ENCODE results near the gene TBC1D32.
"Not testable (repeated sequence)": the region's sequence is repeated elsewhere in the genome, so short reads cannot be mapped to it uniquely, and the experiment has no call there.

The TBC1D32 gene

DNA sequence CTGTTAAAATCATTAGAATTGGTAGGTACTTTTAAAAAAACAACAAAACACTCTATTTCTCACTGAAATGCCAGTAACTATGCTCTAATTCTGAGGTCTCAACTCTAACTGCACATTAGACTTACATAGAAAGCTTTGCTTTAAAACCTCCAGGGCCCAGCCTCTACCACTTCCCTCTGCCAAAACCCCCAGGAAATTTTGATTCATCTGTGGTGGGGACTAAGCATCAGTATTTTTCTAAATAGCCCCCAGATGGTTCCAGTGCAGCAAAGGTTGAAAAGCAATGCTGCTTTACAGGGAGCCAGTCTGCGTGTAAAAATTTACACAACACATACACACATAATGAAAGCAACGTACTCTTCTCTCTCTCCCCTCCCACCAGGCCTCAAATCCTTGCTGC lies 3.8 kb downstream of the TBC1D32 start:
- DNase-seq, result no peak

- DNase-seq, result no peak
Measured at GRCh38 chr6:121321282-121321681, 13.0 kb downstream of the TBC1D32 start.

- DNase-seq, result no peak
Measured at GRCh38 chr6:121319603-121320002, 14.7 kb downstream of the TBC1D32 start.

DNA sequence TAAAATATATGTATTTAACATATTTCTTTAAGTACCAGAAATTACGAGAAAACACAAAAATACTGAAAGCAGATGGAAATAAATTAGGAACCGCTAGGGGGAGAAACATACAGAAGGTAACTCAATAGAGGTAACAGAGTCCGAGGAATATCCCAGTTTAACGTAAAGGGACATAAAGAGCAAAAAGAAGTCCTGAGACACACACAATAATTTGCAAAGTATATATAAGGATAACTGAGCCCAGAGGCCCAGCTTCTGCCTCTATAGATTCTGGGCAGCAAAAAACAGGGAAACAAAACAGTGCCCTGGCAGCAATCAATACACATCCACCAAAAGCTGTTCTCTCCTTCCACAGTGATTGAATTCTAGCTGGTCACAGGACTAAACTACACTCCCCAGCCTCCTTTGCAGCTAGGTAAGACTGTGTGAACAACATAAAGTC lies 15.1 kb downstream of the TBC1D32 start:
- DNase-seq, result no peak

DNA sequence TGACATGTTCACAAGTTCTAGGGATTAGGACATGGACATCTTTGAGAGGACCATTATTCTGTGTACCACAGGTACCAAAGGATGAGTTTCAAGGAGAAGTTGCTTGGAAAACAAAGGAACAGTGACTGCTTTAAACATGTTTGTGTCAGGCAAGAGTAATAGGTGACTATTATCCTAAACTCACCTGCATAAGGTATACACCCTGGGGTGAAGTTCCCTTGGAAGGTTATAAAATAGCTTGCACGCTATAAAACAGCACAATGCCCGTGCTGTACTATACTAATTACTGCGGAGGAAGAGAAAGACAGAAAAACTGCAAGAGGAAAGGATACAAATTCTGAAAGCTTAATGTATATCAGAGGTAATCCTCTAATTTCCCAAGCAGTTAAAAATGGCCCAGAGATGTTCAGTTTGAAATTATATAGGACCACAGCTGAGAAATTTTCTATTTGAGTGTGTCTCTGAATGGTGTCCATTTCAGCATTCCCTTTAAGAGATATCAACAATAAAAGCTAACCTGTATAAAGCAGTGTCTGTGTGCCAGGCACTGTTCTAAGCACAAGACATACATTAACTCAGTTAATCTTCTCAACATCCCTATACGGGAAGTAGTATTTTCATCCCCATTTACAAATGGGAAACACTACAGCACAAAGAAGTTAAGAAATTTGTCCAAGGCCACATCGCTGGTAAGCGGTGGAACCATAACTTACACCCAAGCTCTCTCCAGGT lies 19.7 kb downstream of the TBC1D32 start:
- no peak for DNase-seq

- DNase-seq, result not testable (repeated sequence)
Measured at GRCh38 chr6:121311814-121312213, 22.5 kb downstream of the TBC1D32 start.

DNA sequence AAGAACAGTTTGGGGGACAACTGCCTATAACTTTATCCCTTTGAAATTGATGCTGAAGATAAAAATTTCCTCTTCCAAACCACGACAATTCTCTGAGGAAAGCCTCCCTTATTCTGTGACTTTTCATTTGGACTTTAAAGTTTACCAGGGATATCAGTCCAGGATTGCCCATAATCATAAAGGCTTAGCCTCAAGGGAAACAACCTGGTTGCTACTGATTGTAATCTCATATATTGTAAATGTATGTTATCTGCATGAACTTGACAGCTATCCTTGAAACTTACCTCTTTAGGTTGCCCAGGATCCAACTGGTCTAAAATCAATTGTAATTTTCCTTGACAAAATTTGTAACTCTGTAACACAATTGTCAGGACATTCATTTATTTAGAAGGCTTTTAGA lies 23.8 kb downstream of the TBC1D32 start:
- DNase-seq, result no peak

DNA sequence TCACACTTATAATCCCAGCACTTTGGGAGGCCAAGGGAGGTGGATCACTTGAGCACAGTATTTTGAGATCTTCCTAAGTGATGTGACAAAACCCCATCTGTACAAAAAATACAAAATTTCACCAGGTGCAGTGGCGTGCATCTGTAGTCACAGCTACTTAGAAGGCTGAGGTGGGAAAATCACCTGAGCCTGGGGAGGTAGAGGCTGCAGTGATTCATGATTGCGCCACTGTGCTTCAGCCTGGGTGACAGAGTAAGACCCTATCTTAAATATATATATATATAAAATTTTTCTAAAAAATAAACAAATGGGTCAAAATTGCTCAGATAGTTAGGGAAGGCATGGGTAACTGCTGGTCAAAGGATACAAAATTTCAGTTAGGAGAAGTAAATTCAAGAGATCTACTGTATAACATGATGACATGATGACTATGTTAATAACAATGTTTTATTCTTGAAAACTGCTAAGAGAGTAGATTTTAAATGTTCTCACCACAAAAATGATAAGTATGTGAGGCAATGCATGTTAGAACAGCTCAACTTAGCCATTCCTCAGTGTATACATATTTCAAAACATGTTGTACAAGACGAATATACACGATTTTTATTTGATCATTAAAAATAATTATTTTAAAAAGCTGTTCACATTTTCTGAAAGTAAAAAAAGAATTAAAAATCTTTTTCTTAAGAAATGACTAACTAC lies 24.4 kb downstream of the TBC1D32 start:
- DNase-seq, result no peak

- DNase-seq, result no peak
Measured at GRCh38 chr6:121305957-121306607, 28.2 kb downstream of the TBC1D32 start.

DNA sequence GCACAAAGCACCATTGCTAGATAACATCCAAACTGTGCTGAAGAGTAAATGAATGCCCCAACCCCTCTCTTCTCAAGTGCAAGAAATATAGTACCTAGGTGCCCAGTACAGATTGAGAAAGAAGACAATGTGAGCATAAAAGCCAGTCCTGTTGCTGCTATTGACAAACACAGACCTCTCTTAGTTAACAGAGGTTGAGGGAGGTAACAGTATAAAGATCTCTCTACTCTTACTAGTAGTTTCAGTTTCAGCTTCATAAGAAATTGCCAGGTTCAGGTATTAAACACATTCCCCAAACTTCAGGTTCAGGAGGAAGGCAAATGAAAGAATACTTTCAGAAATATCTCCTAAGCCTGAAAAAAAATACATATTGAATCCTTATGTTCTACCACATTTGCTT lies 31.4 kb downstream of the TBC1D32 start:
- DNase-seq, result no peak

GRCh38 chr6:121301156-121301555 lies 33.1 kb downstream of the TBC1D32 start:
- DNase-seq, result not testable (repeated sequence)

GRCh38 chr6:121297694-121298093 lies 36.6 kb downstream of the TBC1D32 start:
- no peak for DNase-seq

DNA sequence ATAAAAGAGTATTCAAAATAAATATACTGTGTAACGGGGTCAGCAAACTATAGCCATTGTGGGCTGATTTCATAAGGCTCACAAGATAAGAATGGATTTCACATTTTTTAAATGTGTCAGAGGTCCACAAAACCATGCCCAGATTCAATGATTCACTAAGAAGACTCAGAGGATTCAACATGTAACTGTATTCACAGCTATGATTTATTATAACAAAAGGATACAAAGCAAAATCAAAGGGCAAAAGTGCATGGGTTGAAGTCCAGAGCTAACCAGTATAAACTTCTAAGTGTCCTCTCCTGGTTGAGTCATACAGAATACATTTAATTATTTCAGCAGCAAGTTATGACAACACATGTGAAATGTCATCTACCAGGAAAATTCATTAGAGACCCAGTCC lies 49.2 kb downstream of the TBC1D32 start:
- no peak for DNase-seq

DNA sequence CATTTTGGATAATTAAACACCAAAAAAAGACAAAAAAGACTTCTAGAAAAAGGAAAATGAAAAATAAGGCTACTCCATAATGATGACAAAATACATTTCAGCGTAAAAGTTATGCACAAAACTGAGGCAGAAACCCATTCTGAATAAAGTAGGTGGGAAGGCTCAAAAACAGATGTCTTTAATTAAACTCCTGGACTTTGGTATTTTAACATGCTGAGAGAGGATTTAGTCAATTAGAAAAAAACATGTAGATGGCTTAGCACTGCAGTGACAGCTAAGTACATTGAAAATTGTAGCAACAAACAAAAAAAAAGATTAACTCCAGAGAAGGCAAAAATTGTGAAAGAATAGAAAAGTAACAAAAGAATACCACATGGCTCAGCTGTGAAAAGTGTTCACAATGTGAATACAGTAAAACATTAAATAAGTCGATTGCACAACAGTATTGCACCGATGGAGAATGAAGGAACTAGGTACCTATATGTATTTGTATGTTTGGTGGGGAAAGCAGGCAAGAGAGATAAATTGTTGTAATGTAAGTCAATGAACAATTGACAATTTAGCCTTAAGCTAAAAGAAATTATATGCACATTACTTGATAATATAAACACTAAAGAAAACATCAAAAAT lies 59.5 kb downstream of the TBC1D32 start:
- no peak for DNase-seq

DNA sequence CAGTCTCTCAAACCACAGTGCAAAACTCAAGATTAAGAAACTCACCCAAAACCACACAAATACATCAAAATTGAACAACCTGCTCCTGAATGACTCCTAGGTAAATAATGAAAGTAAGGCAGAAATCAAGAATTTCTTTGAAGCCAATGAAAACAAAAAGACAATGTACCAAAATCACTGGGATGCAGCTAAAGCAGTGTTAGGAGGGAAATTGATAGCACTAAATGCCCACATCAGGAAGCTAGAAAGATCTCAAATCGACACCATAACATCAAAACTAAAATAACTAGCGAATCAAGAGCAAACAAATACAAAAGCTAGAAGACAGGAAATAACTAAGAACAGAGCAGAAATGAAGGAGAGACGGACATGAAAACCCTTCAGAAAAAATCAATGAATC lies 70.5 kb downstream of the TBC1D32 start:
- no peak for DNase-seq

GRCh38 chr6:121260651-121261102 lies 73.6 kb downstream of the TBC1D32 start:
- DNase-seq, result no peak

DNA sequence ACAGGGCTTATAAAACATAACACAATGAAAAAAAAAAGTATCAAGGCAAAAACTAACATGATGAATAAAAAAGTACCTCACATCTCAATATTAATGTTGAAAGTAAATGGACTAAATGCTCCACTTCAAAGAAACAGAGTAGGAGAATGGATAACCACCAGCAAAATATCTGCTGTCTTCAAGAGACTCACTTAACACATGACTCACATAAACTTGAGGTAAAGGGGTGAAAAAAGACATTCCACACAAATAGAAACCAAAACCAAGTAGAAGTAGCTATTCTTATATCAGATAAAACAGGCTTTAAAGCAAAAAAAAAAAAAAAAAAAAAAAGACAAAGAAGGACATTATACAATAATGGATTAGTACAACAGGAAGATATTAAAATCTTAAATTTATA lies 86.9 kb downstream of the TBC1D32 start:
- DNase-seq, result no peak

- no peak for DNase-seq
Measured at GRCh38 chr6:121242386-121242785, 91.9 kb downstream of the TBC1D32 start.

DNA sequence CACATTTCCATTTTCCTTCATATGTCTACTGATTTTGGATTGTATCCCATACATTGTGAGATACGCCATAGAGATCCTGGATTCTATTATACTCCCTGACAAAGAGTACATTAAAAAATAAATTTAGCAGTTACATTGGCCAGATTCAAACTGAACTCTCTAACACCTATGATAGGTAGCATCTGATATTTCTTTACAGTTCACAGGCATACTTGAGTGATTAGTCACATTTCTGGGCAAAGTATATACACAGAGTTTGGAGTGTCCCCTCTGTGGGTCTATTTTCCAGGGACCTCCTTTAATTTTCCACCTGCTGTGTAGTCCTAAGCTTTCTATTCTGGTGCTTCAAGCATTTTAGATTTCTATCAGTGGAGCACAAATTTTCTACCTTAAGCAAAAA lies 96.4 kb downstream of the TBC1D32 start:
- DNase-seq, result no peak

DNA sequence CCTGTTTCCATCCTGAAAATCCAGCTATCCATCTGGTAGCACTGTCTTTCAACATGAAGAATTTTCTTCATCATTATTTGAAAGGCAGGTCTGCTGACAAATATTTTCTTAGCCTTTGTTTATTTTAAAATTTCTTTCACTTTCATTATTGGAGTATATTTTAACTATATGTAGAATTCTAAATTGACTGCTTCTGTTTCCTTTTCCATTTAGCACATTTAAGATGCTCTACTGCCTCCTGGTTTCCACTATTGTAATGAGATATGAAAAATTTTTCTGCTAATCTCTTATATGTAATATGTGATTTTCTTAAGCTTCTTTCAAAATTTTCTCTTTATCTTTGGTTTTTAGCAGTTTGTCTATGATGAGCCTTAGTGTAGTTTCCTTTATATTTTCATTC lies 97.3 kb downstream of the TBC1D32 start:
- no peak for DNase-seq

DNA sequence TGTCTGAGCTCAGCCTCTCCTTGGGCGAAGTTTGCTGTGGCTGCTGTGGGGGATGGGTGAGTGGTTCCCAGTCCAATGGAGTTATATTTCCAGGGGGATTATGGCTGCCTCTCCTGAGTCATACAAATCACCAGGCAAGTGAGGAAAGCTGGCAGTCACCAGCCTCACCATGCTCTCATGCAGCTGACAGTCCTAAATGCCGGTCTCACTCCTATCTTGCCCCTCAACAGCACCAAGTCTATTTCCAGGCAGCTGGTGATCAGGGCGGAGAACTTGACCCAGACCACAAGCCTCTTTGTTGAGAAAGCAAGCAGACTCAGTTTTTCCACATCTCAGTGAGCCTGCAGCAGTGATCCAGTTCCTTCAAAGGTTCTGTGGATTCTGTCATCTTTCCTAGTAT lies 98.9 kb downstream of the TBC1D32 start:
- no peak for DNase-seq

- DNase-seq, result no peak
Measured at GRCh38 chr6:121223930-121224329, 110.3 kb downstream of the TBC1D32 start.

DNA sequence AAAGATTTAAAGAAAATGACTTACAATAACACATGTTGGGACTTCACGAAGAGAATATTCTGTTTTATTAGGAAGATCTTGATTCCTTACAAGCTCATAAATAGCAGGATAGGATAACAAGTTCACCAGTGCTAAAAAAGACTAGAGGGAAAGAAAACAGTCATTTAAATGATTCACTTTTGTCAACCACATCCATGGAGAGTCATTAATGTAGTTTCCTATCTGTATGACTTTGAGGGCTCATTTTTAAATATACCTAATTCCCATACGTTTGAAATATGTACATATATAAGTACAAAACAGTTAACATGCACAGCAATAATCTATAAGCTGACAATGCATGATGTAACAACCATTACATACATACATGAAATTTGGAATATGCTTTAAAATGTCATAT lies 111.1 kb downstream of the TBC1D32 start:
- no peak for DNase-seq

GRCh38 chr6:121222656-121223055 lies 111.6 kb downstream of the TBC1D32 start:
- DNase-seq, result no peak
